SK-N-SH (cell line): ENCODE results near the gene EIF2AK2. TPM values are rescaled to one million over a fixed set of nuclear protein-coding genes. Genes with fewer than 3 reads are reported as not detected.

Experiments
- CTCF ChIA-PET: fragments of 300-600, 350-600 bp; formaldehyde crosslinking; extraction: SDS; loops from one replicate; lab custom pipeline; 2021; lab: Yijun Ruan, JAX
- POLR2A ChIA-PET: fragments of 350-600 bp; sonication (Branson Sonifier 250); formaldehyde crosslinking; extraction: SDS; loops from one replicate; lab custom pipeline; 2020; ENCODE audit warnings: antibody characterized with exemption, inconsistent platforms; lab: Yijun Ruan, JAX
- DNase-seq: peaks from one replicate; pipeline ENCODE4 v3.0.0; 2012
- H2AFZ ChIP-seq: fragments of 200-600 bp; sonication (generic); 2 replicates; pipeline ENCODE4 v1.8.1; 2016; ENCODE audit warnings: antibody characterized with exemption, mild to moderate bottlenecking, low read depth
- H3F3A ChIP-seq: fragments of 200-600 bp; sonication (generic); replicated peaks from 2 replicates; pipeline ENCODE3; 2016; ENCODE audit warnings: antibody characterized with exemption, mild to moderate bottlenecking; ENCODE audit not compliant: insufficient read depth
- H3K27ac ChIP-seq, 2 experiments: fragments of 200-500 bp in 1 of 2; fragments of 200-600 bp in 1 of 2; sonication (Bioruptor generic) in 1 of 2; sonication (generic), shearing (Covaris generic) in 1 of 2; 2 replicates each; pipeline versions ENCODE4 v1.5.1 to v1.6.1; 2014 to 2016; ENCODE audit warnings: low read depth in 2 of 2, inconsistent platforms in 1 of 2, low read length in 1 of 2, mild to moderate bottlenecking in 1 of 2, mixed read lengths in 1 of 2
- H3K27me3 ChIP-seq: fragments of 200-600 bp; sonication (generic), shearing (Covaris generic); 2 replicates; pipeline ENCODE4 v1.6.1; 2016; ENCODE audit warnings: mixed run types; ENCODE audit not compliant: insufficient read depth
- H3K36me3 ChIP-seq, 2 experiments: fragments of 200-500 bp in 1 of 2; fragments of 200-600 bp in 1 of 2; sonication (Bioruptor generic) in 1 of 2; sonication (generic) in 1 of 2; replicated peaks in 1 of 2; 2 replicates each; pipeline versions ENCODE3 to v1.5.1; 2014 to 2016; ENCODE audit warnings: low read length in 1 of 2, mild to moderate bottlenecking in 1 of 2; ENCODE audit not compliant: insufficient read depth in 2 of 2, control insufficient read depth in 1 of 2
- H3K4me1 ChIP-seq, 2 experiments: fragments of 200-500 bp in 1 of 2; fragments of 200-600 bp in 1 of 2; sonication (Bioruptor generic) in 1 of 2; sonication (generic), shearing (Covaris generic) in 1 of 2; 2 replicates each; pipeline versions ENCODE4 v1.5.1 to v1.6.1; 2014 to 2016; ENCODE audit warnings: low read depth in 1 of 2, low read length in 1 of 2, mixed run types in 1 of 2; ENCODE audit not compliant: insufficient read depth in 2 of 2, control insufficient read depth in 1 of 2
- H3K4me2 ChIP-seq: fragments of 200-600 bp; sonication (generic), shearing (Covaris generic); 2 replicates; pipeline ENCODE4 v1.6.1; 2017; ENCODE audit warnings: mixed run types
- H3K4me3 ChIP-seq, 2 experiments: fragments of 200-500 bp in 1 of 2; fragments of 200-600 bp in 1 of 2; sonication (Bioruptor generic) in 1 of 2; sonication (generic), shearing (Covaris generic) in 1 of 2; 2 replicates each; pipeline versions ENCODE4 v1.5.1 to v1.8.1; 2014 to 2016; ENCODE audit warnings: low read depth in 2 of 2, inconsistent platforms in 1 of 2, low read length in 1 of 2, mild to moderate bottlenecking in 1 of 2, mixed read lengths in 1 of 2, moderate library complexity in 1 of 2
- H3K79me2 ChIP-seq: fragments of 200-600 bp; sonication (generic); 2 replicates; pipeline ENCODE4 v1.8.1; 2017; ENCODE audit warnings: mild to moderate bottlenecking; ENCODE audit not compliant: insufficient read depth
- H3K9ac ChIP-seq: fragments of 200-600 bp; sonication (generic); 2 replicates; pipeline ENCODE4 v1.6.1; 2017; ENCODE audit warnings: mixed run types
- H3K9me2 ChIP-seq: fragments of 200-600 bp; sonication (generic); 2 replicates; pipeline ENCODE4 v1.6.1; 2017; ENCODE audit warnings: mixed run types
- H3K9me3 ChIP-seq: fragments of 200-600 bp; sonication (generic); 2 replicates; pipeline ENCODE4 v1.6.1; 2017; ENCODE audit warnings: mixed run types, mild to moderate bottlenecking, moderate library complexity
- H4K20me1 ChIP-seq: fragments of 200-600 bp; sonication (generic); 2 replicates; pipeline ENCODE4 v1.6.1; 2017; ENCODE audit warnings: mild to moderate bottlenecking, mixed run types; ENCODE audit not compliant: insufficient read depth
- CHD2 ChIP-seq: fragments of 150-350 bp; IDR thresholded peaks from 2 replicates; pipeline ENCODE4 v1.6.1; 2018; ENCODE audit warnings: low read length; ENCODE audit not compliant: partially characterized antibody
- ELF1 ChIP-seq: IDR thresholded peaks from 2 replicates; pipeline ENCODE4 v1.4.0; 2012
- EP300 ChIP-seq, 2 experiments: IDR thresholded peaks; 2 replicates each; pipeline versions ENCODE4 v1.4.0 to v1.6.1; 2012; ENCODE audit warnings: borderline replicate concordance in 1 of 2, low read depth in 1 of 2, low read length in 1 of 2
- FOXJ3 ChIP-seq: sonication (generic); formaldehyde crosslinking; IDR thresholded peaks from 2 replicates; pipeline ENCODE4 v1.5.1; 2020; ENCODE audit warnings: mild to moderate bottlenecking, missing genetic modification reagents
- IRF3 ChIP-seq: fragments of 150-350 bp; IDR thresholded peaks from 2 replicates; pipeline ENCODE4 v1.6.1; 2016; ENCODE audit warnings: mild to moderate bottlenecking, low read depth, low read length
- NFIC ChIP-seq: IDR thresholded peaks from 2 replicates; pipeline ENCODE4 v1.4.0; 2012; ENCODE audit warnings: borderline replicate concordance
- NRF1 ChIP-seq: IDR thresholded peaks from 2 replicates; pipeline ENCODE4 v1.6.1; 2012; ENCODE audit warnings: low read depth, mild to moderate bottlenecking, low read length
- POLR2AphosphoS5 ChIP-seq: IDR thresholded peaks from 2 replicates; pipeline ENCODE4 v1.6.1; 2012; ENCODE audit warnings: low read depth, low read length
- RXRA ChIP-seq: IDR thresholded peaks from 2 replicates; pipeline ENCODE4 v1.4.0; 2012; ENCODE audit warnings: low read depth, mild to moderate bottlenecking, borderline replicate concordance
- SMC3 ChIP-seq: IDR thresholded peaks from 2 replicates; pipeline ENCODE4 v1.6.1; 2012; ENCODE audit warnings: low read depth, low read length, improper control_type of control experiment
- TAF1 ChIP-seq: IDR thresholded peaks from 2 replicates; pipeline ENCODE4 v1.6.1; 2012; ENCODE audit warnings: low read depth, mild to moderate bottlenecking, low read length, moderate library complexity, borderline replicate concordance
- YY1 ChIP-seq: IDR thresholded peaks from 2 replicates; pipeline ENCODE4 v1.4.0; 2012; ENCODE audit warnings: low read depth, mild to moderate bottlenecking
- ZBTB33 ChIP-seq: IDR thresholded peaks from 2 replicates; pipeline ENCODE4 v1.4.0; 2012; ENCODE audit warnings: low read depth, borderline replicate concordance
- WGBS: methylation state at CpG from one replicate; pipeline ENCODE4 v1.1.6; 2017; ENCODE audit warnings: low lambda C conversion rate; 5-methylcytosine and 5-hydroxymethylcytosine counted together
- polyA plus RNA-seq, 3 experiments: library from polyadenylated mRNA; depleted of rRNA; stranded (reverse); fragments of >200 nt; gene quantifications; 2 replicates each; pipeline ENCODE4 v1.2.3, GENCODE V29; 2012

EIF2AK2 gene
- polyA plus RNA-seq, 1 of the 3 experiments (the other 2 are of a cell fraction) = 9.0 TPM

- no peaks in the 10 kb centered on the region for H4K20me1 ChIP-seq
- no peaks in the 10 kb centered on the region for H3K27me3 ChIP-seq
- ChIA-PET POLR2A (no interaction called here), CTCF (interaction anchor here (0.7 kb wide), 1 partner anchor 14 kb away, joined by 5 read pairs; the partner anchor contains the start of gene EIF2AK2)
- no peaks in the 10 kb centered on the region for H3K79me2 ChIP-seq
- TF ChIP-seq SMC3 (no peak), CHD2 (no peak)
- peaks cover 53 to 68% of the 10 kb centered on the region in 2 experiments for H3K36me3 ChIP-seq
- no peak overlapping the region for H3K4me3 ChIP-seq
- no peak overlapping the region for H3K27ac ChIP-seq
- no peaks in the 10 kb centered on the region for H3F3A ChIP-seq
- H3K9me3 ChIP-seq = no peaks in the 10 kb centered on the region
- H3K9me2 ChIP-seq = no peaks in the 10 kb centered on the region
- no peak for DNase-seq
- no peak overlapping the region for H2AFZ ChIP-seq
- H3K4me1 ChIP-seq = no peaks in the 10 kb centered on the region
- no peak overlapping the region for H3K9ac ChIP-seq
- no peak overlapping the region for H3K4me2 ChIP-seq
Observed at GRCh38 chr2:37142546-37142945, 14.2 kb downstream of the EIF2AK2 start.

GRCh38 chr2:37132914-37133313 lies 23.9 kb downstream of the EIF2AK2 start:
- H3K27me3 ChIP-seq = no peaks in the 10 kb centered on the region
- H3K4me2 ChIP-seq = no peak overlapping the region
- no peaks in the 10 kb centered on the region for H3K79me2 ChIP-seq
- H3K36me3 ChIP-seq = peaks cover 83 to 88% of the 10 kb centered on the region in 2 experiments
- H3K9me2 ChIP-seq = no peaks in the 10 kb centered on the region
- 95% methylated on average over 6 of the region's 6 CpGs for WGBS
- DNase-seq = no peak
- no peaks in the 10 kb centered on the region for H3K4me1 ChIP-seq
- H3F3A ChIP-seq = no peaks in the 10 kb centered on the region
- CTCF ChIA-PET = interaction anchor here (0.6 to 1.3 kb wide), 5 partner anchors 14 to 35 kb away, joined by 3 to 4 read pairs (median 3); partner anchors contain the start of gene EIF2AK2
- TF ChIP-seq RXRA (no peak), POLR2AphosphoS5 (no peak), YY1 (no peak), FOXJ3 (CRISPR knock-in tag) (no peak), IRF3 (no peak)
- H3K9me3 ChIP-seq = no peaks in the 10 kb centered on the region
- H4K20me1 ChIP-seq = no peaks in the 10 kb centered on the region
- H2AFZ ChIP-seq = no peak overlapping the region
- no peak overlapping the region for H3K9ac ChIP-seq
- H3K27ac ChIP-seq = no peak overlapping the region
- POLR2A ChIA-PET = no interaction called here
- no peak overlapping the region for H3K4me3 ChIP-seq

- Histone ChIP-seq H4K20me1 (no peaks in the 10 kb centered on the region), H3K36me3 (peaks cover 50 to 52% of the 10 kb centered on the region in 2 experiments)
Observed at GRCh38 chr2:37125416-37125815, 31.4 kb downstream of the EIF2AK2 start.

More at GRCh38 chr2:37125416-37125815, 31.4 kb downstream of the EIF2AK2 start:
- no peak for DNase-seq
- H3K27me3 ChIP-seq = no peaks in the 10 kb centered on the region
- H3K9me2 ChIP-seq = no peaks in the 10 kb centered on the region
- H2AFZ ChIP-seq = no peak overlapping the region
- POLR2A ChIA-PET = no interaction called here
- peaks cover 4% of the 10 kb centered on the region for H3F3A ChIP-seq
- H3K79me2 ChIP-seq = no peaks in the 10 kb centered on the region
- no peaks in the 10 kb centered on the region for H3K9me3 ChIP-seq
- no peak overlapping the region for H3K9ac ChIP-seq
- TF ChIP-seq NFIC = no peak
- TF ChIP-seq EP300 (IDR thresholded peaks at IDR 0.05; ENCODE audit: borderline replicate concordance in 1 of 2, low read depth in 1 of 2, low read length in 1 of 2) = no peak
- TF ChIP-seq TAF1 = no peak
- no peak for TF ChIP-seq ZBTB33
- TF ChIP-seq ELF1 = no peak
- no peak for TF ChIP-seq NRF1
- no peak for TF ChIP-seq POLR2AphosphoS5
- TF ChIP-seq IRF3 = no peak
- H3K4me1 ChIP-seq = no peaks in the 10 kb centered on the region
- WGBS = 95% methylated on average over 2 of the region's 2 CpGs
- no peak overlapping the region for H3K27ac ChIP-seq
- no peak overlapping the region for H3K4me3 ChIP-seq
- H3K4me2 ChIP-seq = no peak overlapping the region
- CTCF ChIA-PET = interaction anchor here (0.7 kb wide), 2 partner anchors 19 to 240 kb away, joined by 3 read pairs; no protein-coding TSS in a partner anchor
